HS-27A (cell line): ENCODE results near the gene MZT1.

Experiments used
- DNase-seq: peaks from one replicate; pipeline ENCODE4 v3.0.0-alpha.2; 2012; ENCODE audit warnings: low read depth, missing footprints

Gene MZT1

DNA sequence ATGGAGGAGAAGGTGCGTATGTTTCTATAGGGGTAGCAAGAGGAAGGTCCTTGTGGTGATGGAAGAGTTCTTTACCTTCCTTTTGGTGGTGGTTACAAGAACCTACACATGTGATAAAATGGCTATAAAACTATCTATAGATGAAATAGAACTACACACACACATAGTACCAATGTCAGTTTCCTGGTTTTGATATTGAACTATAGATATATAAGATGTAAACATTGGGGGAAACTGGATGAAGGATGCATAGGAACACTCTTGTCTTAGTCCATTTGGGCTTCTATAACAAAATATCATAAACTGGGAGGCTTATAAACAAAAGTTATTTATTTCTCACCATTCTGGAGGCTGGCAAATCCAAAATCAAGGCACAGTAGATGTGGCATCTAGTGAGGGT is 47.1 kb downstream of the MZT1 start:
- DNase-seq: no peak

DNA sequence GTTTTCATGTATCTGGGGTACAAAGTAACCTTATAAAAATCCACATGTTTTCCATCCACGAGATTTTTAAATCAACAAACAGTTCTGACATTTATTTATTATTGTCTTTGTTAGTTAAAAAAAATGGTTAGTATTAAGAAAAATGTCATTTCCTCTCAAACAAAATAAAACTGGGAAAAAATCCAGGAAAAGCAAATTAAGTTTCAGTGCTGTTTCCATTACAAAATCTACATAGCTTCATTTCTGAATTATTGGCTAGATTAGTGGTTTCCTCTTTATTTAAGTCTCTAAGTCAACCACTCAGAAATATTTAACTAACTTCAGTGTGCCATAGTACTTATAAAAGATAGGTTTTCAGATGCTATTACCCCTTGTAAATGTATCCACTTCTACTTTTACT is 49.1 kb downstream of the MZT1 start:
- no peak for DNase-seq

DNA sequence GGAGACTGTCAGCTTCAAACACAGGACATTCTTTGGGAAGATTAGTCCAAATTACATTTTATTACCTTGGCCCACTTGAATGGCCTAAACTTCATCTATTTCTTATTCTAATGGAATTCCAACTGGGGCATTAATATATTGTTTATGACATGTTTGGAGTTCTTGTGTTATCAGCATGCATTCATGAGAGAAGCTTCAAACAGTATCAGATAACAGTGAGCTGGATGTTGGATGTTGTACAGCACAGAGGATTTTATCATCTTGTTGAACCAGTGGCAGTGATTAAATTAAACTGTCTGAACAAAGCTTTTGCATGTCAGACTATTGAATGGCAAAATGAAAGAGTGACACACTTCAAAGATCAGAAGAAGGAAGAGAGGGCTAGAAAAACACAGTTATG is 50.0 kb downstream of the MZT1 start:
- no peak for DNase-seq

DNA sequence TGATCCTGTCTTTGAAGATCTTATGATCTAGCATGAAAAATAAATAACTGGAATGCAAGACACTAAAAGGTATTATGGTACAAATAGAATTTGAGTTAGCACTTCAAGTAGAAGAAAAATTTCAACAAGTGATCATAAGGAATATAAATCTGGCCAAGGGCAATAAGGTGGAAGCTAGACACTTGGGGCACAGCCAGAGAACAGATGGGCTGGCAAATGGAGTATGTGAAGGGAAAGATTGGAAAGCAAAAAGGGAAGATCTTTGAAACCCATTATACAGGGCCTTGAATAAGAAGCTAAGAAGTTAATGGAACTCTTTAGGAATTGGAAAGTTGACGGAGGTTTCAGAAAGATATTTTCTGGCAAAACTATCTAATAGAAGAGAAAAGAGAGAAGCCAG is 61.0 kb downstream of the MZT1 start:
- DNase-seq: no peak

DNA sequence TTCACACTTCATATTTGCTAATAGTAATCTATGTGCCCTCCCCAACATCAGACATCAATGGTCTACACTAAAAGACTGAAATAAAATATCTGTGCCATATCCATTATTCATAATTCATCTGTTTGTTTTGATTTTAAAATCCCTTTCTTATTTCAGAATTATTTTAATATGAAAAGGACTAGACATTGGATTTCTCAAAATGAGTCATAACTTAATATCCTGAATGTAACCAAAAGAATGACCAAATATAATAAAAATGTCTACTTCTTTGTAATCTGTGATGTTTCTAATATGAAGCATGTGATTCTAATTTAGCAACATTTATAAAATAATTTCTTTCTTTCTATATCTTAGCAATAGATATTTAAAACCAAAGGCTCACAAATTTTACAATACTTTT is 64.9 kb downstream of the MZT1 start:
- DNase-seq: no peak
